ENCODE measurements around the gene FARS2.

Gene FARS2

GRCh38 chr6:5378331-5378730 is 117.0 kb downstream of the FARS2 start:
- DNase-seq (ENCODE audit: low spot score) = no peak

GRCh38 chr6:5379647-5380242 is 118.4 kb downstream of the FARS2 start:
- peak; percentile 85 for DNase-seq (ENCODE audit: low spot score)

- no peak for DNase-seq (ENCODE audit: low spot score)
Measured at GRCh38 chr6:5383856-5384255, 122.5 kb downstream of the FARS2 start.

GRCh38 chr6:5384276-5384675 is 123.0 kb downstream of the FARS2 start:
- DNase-seq (ENCODE audit: low spot score) = no peak

GRCh38 chr6:5388326-5388725 is 127.0 kb downstream of the FARS2 start:
- DNase-seq (ENCODE audit: low spot score) = no peak

GRCh38 chr6:5389086-5389745 is 127.9 kb downstream of the FARS2 start:
- DNase-seq (ENCODE audit: low spot score) = no peak

GRCh38 chr6:5390177-5390576 is 128.9 kb downstream of the FARS2 start:
- no peak for DNase-seq (ENCODE audit: low spot score)

- DNase-seq (ENCODE audit: low spot score) = no peak
Measured at GRCh38 chr6:5394280-5394679, 133.0 kb downstream of the FARS2 start.

GRCh38 chr6:5395719-5396118 is 134.4 kb downstream of the FARS2 start:
- DNase-seq (ENCODE audit: low spot score) = no peak

GRCh38 chr6:5398530-5398929 is 137.2 kb downstream of the FARS2 start:
- peak; percentile 48 for DNase-seq (ENCODE audit: low spot score)

- no peak for DNase-seq (ENCODE audit: low spot score)
Measured at GRCh38 chr6:5399391-5399790, 138.1 kb downstream of the FARS2 start.

- DNase-seq (ENCODE audit: low spot score) = no peak
Measured at GRCh38 chr6:5401845-5402738, 140.8 kb downstream of the FARS2 start.

- DNase-seq (ENCODE audit: low spot score) = no peak
Measured at GRCh38 chr6:5403076-5403475, 141.8 kb downstream of the FARS2 start.

GRCh38 chr6:5403609-5404008 is 142.3 kb downstream of the FARS2 start:
- DNase-seq (ENCODE audit: low spot score) = no peak

GRCh38 chr6:5405976-5406375 is 144.7 kb downstream of the FARS2 start:
- DNase-seq (ENCODE audit: low spot score) = no peak

GRCh38 chr6:5411414-5411813 is 150.1 kb downstream of the FARS2 start:
- no peak for DNase-seq (ENCODE audit: low spot score)

- DNase-seq (ENCODE audit: low spot score) = no peak
Measured at GRCh38 chr6:5412017-5412416, 150.7 kb downstream of the FARS2 start.

- DNase-seq (ENCODE audit: low spot score) = no peak
Measured at GRCh38 chr6:5412663-5413062, 151.3 kb downstream of the FARS2 start.

GRCh38 chr6:5416250-5416649 is 154.9 kb downstream of the FARS2 start:
- DNase-seq (ENCODE audit: low spot score) = no peak

GRCh38 chr6:5422321-5422915 is 161.1 kb downstream of the FARS2 start:
- peak; percentile 75 for DNase-seq (ENCODE audit: low spot score)

- no peak for DNase-seq (ENCODE audit: low spot score)
Measured at GRCh38 chr6:5423251-5423650, 161.9 kb downstream of the FARS2 start.

- no peak for DNase-seq (ENCODE audit: low spot score)
Measured at GRCh38 chr6:5424726-5425125, 163.4 kb downstream of the FARS2 start.

- no peak for DNase-seq (ENCODE audit: low spot score)
Measured at GRCh38 chr6:5425267-5425666, 164.0 kb downstream of the FARS2 start.
